Endometrial microvascular endothelial cells (primary cell): ENCODE data around the gene LRRN4. TPM values are rescaled to one million over a fixed set of nuclear protein-coding genes. Genes with fewer than 3 reads are reported as not detected.

Source experiments
- in situ Hi-C: cut with HindIII; loops from 2 replicates; pipeline ENCODE4 v1.10.0; 2017; ENCODE audit warnings: low sequenced_read_pairs, low pct_unique_long_range_greater_than_20kb; ENCODE audit errors: inconsistent ontology term
- total RNA-seq: library from RNA; depleted of rRNA; stranded (reverse); fragments of >200 nt; gene quantifications from one replicate; pipeline ENCODE4 v1.2.3, GENCODE V29; 2015; ENCODE audit errors: inconsistent ontology term

LRRN4 gene
- total RNA-seq = not detected

- in situ Hi-C loops = no loop called here
These were observed at the start of gene LRRN4 for GRCh38 chr20:6053776-6054688. TSS of gene LRRN4 (minus strand) at chr20:6054060. CDS start at chr20:6052799, 1,261 bp downstream.

GRCh38 chr20:6103301-6103700 lies 49.4 kb upstream of the LRRN4 start:
- in situ Hi-C loops = no loop called here

GRCh38 chr20:6101346-6101745 lies 47.5 kb upstream of the LRRN4 start:
- in situ Hi-C loops = no loop called here

GRCh38 chr20:6100246-6100645 lies 46.4 kb upstream of the LRRN4 start:
- in situ Hi-C loops = no loop called here

- in situ Hi-C loops = no loop called here
These were observed 46.0 kb upstream of the LRRN4 start for GRCh38 chr20:6099819-6100218.

GRCh38 chr20:6095409-6095808 lies 41.5 kb upstream of the LRRN4 start:
- in situ Hi-C loops = no loop called here

- in situ Hi-C loops = no loop called here
These were observed 40.7 kb upstream of the LRRN4 start for GRCh38 chr20:6094565-6094964.

- in situ Hi-C loops = no loop called here
These were observed 40.2 kb upstream of the LRRN4 start for GRCh38 chr20:6094063-6094462.

GRCh38 chr20:6091661-6092060 lies 37.8 kb upstream of the LRRN4 start:
- in situ Hi-C loops = no loop called here

- in situ Hi-C loops = no loop called here
These were observed 33.0 kb upstream of the LRRN4 start for GRCh38 chr20:6086868-6087267.

- in situ Hi-C loops = no loop called here
These were observed 30.1 kb upstream of the LRRN4 start for GRCh38 chr20:6083926-6084325.

GRCh38 chr20:6081236-6081635 lies 27.4 kb upstream of the LRRN4 start:
- in situ Hi-C loops = no loop called here

GRCh38 chr20:6079016-6079415 lies 25.2 kb upstream of the LRRN4 start:
- in situ Hi-C loops = no loop called here

GRCh38 chr20:6075428-6076219 lies 21.8 kb upstream of the LRRN4 start:
- in situ Hi-C loops = no loop called here

- in situ Hi-C loops = no loop called here
These were observed 20.9 kb upstream of the LRRN4 start for GRCh38 chr20:6074784-6075183.

GRCh38 chr20:6074145-6074561 lies 20.3 kb upstream of the LRRN4 start:
- in situ Hi-C loops = no loop called here

- in situ Hi-C loops = no loop called here
These were observed 17.2 kb upstream of the LRRN4 start for GRCh38 chr20:6070829-6071695.

GRCh38 chr20:6069669-6070068 lies 15.8 kb upstream of the LRRN4 start:
- in situ Hi-C loops = no loop called here

GRCh38 chr20:6067763-6068318 lies 14.0 kb upstream of the LRRN4 start:
- in situ Hi-C loops = no loop called here
